ENCODE results near the gene CAND2. TPM values are rescaled to one million over a fixed set of nuclear protein-coding genes. Genes with fewer than 3 reads are reported as not detected.

The CAND2 gene
- total and polyA plus RNA-seq, 2 experiments from 2014 or later = 5.6 to 20.5 TPM

GRCh38 chr3:12810013-12810780 lies 13.7 kb downstream of the CAND2 start:
- peaks cover 19% of the 10 kb centered on the region for H3K36me3 Mint-ChIP-seq (ENCODE audit: low read depth)

More at GRCh38 chr3:12810013-12810780, 13.7 kb downstream of the CAND2 start:
- no peaks in the 10 kb centered on the region for H3K36me3 ChIP-seq (ENCODE audit: insufficient read depth)
- peak; percentile 91 for ATAC-seq
- no peaks in the 10 kb centered on the region for H3K9me2 ChIP-seq (ENCODE audit: insufficient read depth)
- Mint-ChIP-seq H3K4me3 (peak overlapping the region; percentile 65), H3K9me3 (no peaks in the 10 kb centered on the region), H3K4me1 (peaks cover 15% of the 10 kb centered on the region), H3K27me3 (ENCODE audit: insufficient read depth, low read depth, poor library complexity) (peaks cover 8% of the 10 kb centered on the region), H3K27ac (no peak overlapping the region)
- H3K79me2 ChIP-seq (replicated peaks; ENCODE audit: insufficient read depth) = no peaks in the 10 kb centered on the region
- H3F3A ChIP-seq (replicated peaks; ENCODE audit: low read depth) = no peaks in the 10 kb centered on the region
- peak overlapping the region; percentile 58 for H3K4me3 ChIP-seq
- DNase-seq (ENCODE audit: low spot score) = peak; percentile 98
- peaks cover 8% of the 10 kb centered on the region for H3K4me1 ChIP-seq (ENCODE audit: insufficient read depth)
- no peak for TF ChIP-seq REST (IDR thresholded peaks at IDR 0.05; ENCODE audit: unreplicated experiment)
- no peak for TF ChIP-seq ZNF462 (CRISPR knock-in tag; IDR thresholded peaks at IDR 0.05)
- TF ChIP-seq NANOG (IDR thresholded peaks at IDR 0.05; ENCODE audit: borderline replicate concordance) = no peak
- TF ChIP-seq EZH2phosphoT487 (IDR thresholded peaks at IDR 0.05; ENCODE audit: unreplicated experiment) = no peak
- TF ChIP-seq CREB1 (CRISPR knock-in tag; IDR thresholded peaks at IDR 0.05; ENCODE audit: low read depth) = peak; percentile 44; the same call in 1 of the 2 replicates
- no peak for TF ChIP-seq ZNF331 (CRISPR knock-in tag; IDR thresholded peaks at IDR 0.05; ENCODE audit: low read depth)
- no peak for TF ChIP-seq JUNB (IDR thresholded peaks at IDR 0.05; ENCODE audit: unreplicated experiment)
- peak; percentile 47 to 61 for TF ChIP-seq CTCF (conservative IDR thresholded peaks at IDR 0.05; ENCODE audit: low read depth in 2 of 2)
- no peak for TF ChIP-seq ETS1 (IDR thresholded peaks at IDR 0.05)
- no peak for TF ChIP-seq STAT1 (IDR thresholded peaks at IDR 0.05; ENCODE audit: unreplicated experiment)
- no peak for TF ChIP-seq ZNF114 (CRISPR knock-in tag; IDR thresholded peaks at IDR 0.05)
- TF ChIP-seq EZH2 (IDR thresholded peaks at IDR 0.05; ENCODE audit: low read depth, unreplicated experiment) = no peak
- peak; percentile 79 for TF ChIP-seq POLR2AphosphoS5 (IDR thresholded peaks at IDR 0.05; ENCODE audit: low read depth)
- peak overlapping the region; percentile 78 for H3K4me2 ChIP-seq
- peak overlapping the region; percentile 43; the same call in 1 of the 2 replicates for H2AFZ ChIP-seq
- H3K27ac ChIP-seq (ENCODE audit: low read depth) = no peak overlapping the region
- H3K27me3 ChIP-seq (ENCODE audit: insufficient read depth) = no peaks in the 10 kb centered on the region
- no peaks in the 10 kb centered on the region for H4K20me1 ChIP-seq (replicated peaks; ENCODE audit: insufficient read depth)
